ENCODE results near the gene HLX.

HLX gene, protein sequence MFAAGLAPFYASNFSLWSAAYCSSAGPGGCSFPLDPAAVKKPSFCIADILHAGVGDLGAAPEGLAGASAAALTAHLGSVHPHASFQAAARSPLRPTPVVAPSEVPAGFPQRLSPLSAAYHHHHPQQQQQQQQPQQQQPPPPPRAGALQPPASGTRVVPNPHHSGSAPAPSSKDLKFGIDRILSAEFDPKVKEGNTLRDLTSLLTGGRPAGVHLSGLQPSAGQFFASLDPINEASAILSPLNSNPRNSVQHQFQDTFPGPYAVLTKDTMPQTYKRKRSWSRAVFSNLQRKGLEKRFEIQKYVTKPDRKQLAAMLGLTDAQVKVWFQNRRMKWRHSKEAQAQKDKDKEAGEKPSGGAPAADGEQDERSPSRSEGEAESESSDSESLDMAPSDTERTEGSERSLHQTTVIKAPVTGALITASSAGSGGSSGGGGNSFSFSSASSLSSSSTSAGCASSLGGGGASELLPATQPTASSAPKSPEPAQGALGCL

DNA sequence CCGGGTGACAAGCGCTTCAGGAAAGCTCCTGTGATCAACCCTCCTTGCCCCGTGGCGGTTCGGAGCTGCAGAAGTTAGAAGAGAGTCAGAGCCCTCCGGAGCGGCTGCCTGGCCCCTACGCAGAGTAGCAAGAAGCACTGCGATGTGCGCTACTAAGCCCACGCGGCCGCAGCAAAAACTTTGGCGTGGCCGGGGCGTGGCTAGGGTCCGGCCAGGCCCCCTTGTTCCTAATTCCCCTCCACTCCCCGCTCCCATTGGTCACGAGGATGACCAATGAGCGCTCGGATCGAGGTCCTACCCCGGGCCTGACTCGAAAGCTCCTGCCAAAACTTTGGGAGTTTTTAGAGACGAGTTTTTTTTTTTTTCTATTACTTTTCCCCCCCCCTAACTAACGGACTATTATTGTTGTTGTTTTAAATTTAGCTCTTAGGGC, at the start of gene HLX:
Gene HLX, plus strand, starts transcription at position 368 of the 433 bp plus-strand sequence. CDS start 415 bp downstream, outside the sequence.
- peak within 1 kb of the TSS; percentile 55 for H3K4me3 ChIP-seq (ENCODE audit: low read length)
- TF ChIP-seq ZNF274 (IDR thresholded peaks at IDR 0.05; ENCODE audit: low read depth, low read length) = no peak

DNA sequence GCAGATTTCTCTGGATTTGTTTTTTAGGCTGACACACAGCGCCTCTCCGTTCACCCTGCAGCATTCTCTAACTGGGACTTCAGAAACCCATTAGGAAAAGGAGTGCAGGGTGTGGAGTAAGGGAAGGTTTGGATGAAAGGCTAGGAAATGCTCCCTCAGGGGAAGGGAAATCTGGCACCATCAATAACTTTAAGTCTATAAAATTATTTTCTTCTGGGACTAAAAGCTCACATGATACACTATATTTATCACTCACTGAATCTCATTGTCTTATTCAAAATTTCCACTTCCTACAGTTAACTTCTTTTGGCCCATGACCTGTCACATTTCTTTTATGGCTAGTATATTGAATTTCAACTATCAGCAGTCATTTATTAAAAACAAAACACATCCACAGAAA, 45.8 kb upstream of the HLX start:
- TF ChIP-seq ZNF274 (IDR thresholded peaks at IDR 0.05; ENCODE audit: low read depth, low read length) = no peak
- no peak overlapping the region for H3K4me3 ChIP-seq (ENCODE audit: low read length)

DNA sequence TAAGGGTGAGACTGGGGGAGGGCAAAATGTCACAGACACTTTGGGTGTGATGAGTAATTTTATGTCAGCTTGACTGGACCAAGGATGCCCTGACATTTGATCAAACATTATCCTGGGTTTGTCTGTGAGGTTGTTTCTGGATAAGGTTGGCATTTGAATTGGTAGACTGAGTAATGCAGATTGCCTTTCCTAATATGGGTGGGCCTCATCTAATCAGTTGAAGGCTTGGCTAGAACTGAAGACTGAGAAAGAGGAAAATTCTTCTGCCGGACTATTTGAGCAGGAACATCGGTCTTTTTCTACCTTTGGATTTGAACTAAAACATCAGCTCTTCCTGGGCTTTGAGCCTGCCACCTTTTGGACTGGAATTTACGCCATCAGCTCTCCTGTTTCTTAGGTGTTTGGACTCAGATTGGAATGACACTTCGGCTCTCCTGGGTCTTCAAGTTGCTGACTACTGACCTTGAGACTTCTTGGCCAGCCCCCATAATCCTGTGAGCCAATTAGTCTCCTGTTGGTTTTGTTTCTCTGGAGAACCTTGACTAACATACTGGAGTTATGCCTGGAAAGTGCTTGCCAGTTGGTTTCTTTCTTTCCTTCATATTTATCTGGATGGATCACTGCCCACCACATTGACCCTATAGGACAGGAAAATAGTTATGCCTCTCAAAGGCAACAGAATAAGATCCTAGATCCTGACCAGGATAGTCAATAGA, 44.9 kb upstream of the HLX start:
- H3K4me3 ChIP-seq (ENCODE audit: low read length) = no peak overlapping the region
- TF ChIP-seq ZNF274 (IDR thresholded peaks at IDR 0.05; ENCODE audit: low read depth, low read length) = no peak

DNA sequence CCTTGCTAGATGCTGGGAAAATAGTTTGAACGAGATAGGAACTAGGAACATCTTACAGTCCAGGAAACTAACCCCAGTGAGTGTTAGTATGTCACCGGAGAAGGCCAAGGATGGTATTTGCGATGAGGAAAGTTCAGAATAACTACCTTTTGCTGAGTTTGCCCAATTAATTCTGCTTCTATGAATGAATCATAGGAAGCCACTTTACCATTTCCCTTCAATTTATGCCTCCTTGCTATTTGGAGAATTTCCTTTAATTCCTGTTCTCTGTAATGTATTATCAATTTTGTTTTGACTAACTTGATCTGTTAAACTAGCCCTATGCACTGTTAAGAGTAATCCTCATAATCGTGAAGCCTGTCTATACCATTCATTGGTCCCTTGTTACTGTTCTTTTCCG, 40.7 kb upstream of the HLX start:
- H3K4me3 ChIP-seq (ENCODE audit: low read length) = no peak overlapping the region
- TF ChIP-seq ZNF274 (IDR thresholded peaks at IDR 0.05; ENCODE audit: low read depth, low read length) = no peak

DNA sequence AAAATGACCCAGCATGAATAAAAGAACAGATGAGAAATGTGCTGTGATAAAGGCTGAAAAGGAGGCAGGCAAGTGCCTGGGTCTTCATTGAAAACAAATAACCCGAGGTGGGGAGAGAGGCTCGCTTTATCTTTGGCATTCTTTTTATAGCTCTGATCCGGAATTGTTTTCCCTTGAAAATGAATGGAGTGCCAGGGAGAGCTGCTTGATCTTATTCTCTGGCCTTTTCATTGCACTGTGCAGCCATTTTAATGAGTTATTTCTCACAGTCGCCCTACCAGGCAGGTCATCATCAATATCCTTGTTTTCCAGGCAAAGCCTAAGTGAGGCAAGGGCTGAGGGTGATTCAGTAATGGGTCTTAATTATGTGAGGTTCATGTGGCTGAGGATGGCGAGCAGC, 39.8 kb upstream of the HLX start:
- no peak for TF ChIP-seq ZNF274 (IDR thresholded peaks at IDR 0.05; ENCODE audit: low read depth, low read length)
- H3K4me3 ChIP-seq (ENCODE audit: low read length) = no peak overlapping the region

DNA sequence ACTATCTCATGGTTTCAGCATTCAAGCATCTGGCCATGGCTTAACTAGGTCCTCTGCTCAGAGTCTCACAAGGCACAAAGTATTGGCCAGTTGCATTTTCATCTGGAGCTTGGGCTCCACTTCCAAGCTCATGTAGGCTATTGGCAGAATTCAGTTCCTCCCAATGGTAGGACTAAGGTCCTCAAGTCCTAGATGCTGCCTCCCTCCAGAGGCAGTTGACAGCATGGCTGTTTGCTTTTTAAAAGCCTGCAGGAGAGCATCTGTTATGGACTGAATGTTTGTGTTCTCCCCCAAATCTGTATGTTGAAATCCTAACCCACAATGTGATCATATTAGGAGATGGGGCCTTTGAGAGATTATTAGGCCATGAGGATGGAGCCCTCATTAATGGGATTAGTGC, 38.0 kb upstream of the HLX start:
- no peak overlapping the region for H3K4me3 ChIP-seq (ENCODE audit: low read length)
- TF ChIP-seq ZNF274 (IDR thresholded peaks at IDR 0.05; ENCODE audit: low read depth, low read length) = no peak

DNA sequence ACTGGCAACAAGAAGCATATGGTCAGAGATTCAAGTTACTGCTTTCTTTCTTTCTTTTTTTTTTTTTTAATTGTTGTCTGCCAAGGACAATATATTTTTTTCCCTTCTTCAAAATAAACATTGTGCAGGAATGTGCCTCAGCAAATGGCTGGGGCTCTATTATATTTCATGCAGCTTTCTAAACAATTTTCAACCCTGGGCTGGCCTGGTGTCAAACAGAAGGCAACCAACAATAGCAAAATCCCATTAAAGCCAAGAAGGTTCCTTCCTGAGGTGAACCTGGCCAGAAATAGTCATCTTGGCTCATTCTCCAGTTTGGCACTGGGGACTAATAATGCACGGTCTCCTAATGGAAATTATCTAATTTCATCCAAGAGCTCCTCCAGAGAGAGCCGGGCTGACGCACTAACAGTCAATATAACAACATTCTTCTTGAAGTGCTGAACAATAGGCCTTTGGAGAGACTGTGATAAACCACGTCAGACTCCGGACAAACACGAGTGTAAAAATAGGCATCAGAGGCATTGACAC, 35.7 kb upstream of the HLX start:
- TF ChIP-seq ZNF274 (IDR thresholded peaks at IDR 0.05; ENCODE audit: low read depth, low read length) = no peak
- H3K4me3 ChIP-seq (ENCODE audit: low read length) = no peak overlapping the region

DNA sequence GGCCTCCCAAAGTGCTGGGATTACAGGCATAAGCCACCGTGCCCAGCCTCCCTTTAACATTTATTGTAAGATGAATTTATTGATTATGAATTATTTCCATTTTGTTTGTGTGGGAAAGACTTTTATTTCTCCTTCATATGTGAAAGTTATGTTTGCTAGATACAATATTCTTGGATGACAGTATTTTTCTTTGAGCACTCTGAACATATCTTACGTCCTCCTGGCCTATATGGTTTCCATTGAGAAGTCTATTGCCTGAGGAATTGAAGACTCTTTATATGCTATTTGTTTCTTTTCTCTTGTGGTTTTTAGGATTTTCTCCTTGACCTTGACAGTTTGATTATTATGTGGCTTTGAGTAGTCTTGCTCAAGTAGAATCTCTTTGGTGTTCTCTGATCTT, 26.8 kb upstream of the HLX start:
- no peak for TF ChIP-seq ZNF274 (IDR thresholded peaks at IDR 0.05; ENCODE audit: low read depth, low read length)
- H3K4me3 ChIP-seq (ENCODE audit: low read length) = no peak overlapping the region

DNA sequence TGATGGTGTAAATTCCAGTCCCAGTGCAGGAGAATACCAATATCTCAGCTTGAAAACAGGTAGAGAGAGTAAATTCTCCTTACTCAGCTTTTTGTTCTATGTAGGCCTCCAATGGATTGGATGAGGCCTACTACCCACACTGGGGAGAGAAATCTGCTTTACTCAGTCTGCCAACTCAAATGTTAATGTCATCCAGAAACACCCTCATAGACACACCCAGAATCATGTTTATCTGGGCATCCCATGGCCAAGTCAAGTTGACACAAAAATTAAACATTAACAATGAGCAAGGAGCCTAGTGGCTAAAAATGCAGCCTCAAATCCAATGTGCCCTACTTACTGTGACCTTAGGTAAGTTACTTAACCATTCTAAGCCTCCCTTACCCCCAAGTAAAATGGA, 6.9 kb upstream of the HLX start:
- TF ChIP-seq ZNF274 (IDR thresholded peaks at IDR 0.05; ENCODE audit: low read depth, low read length) = no peak
- H3K4me3 ChIP-seq (ENCODE audit: low read length) = no peak overlapping the region

DNA sequence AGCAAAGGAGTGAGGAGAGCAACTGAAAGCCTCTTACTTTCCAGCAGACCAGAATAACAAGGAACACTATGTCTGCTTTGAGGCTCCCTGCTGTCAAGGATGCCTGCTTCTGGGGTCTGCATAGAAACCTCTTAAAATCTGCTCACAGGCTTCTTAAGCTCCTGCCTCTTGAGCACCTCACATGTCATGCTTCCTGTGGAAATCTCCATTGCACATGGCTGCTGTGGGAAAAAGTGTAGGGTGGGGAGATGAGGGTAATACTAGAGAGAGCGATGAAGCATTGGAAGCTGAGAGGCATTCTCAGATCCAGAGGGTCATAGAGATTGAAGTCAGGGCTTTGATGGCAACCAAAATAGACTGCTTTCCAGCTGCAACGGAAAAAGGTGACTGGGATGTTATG, 6.2 kb upstream of the HLX start:
- H3K4me3 ChIP-seq (ENCODE audit: low read length) = no peak overlapping the region
- TF ChIP-seq ZNF274 (IDR thresholded peaks at IDR 0.05; ENCODE audit: low read depth, low read length) = no peak

DNA sequence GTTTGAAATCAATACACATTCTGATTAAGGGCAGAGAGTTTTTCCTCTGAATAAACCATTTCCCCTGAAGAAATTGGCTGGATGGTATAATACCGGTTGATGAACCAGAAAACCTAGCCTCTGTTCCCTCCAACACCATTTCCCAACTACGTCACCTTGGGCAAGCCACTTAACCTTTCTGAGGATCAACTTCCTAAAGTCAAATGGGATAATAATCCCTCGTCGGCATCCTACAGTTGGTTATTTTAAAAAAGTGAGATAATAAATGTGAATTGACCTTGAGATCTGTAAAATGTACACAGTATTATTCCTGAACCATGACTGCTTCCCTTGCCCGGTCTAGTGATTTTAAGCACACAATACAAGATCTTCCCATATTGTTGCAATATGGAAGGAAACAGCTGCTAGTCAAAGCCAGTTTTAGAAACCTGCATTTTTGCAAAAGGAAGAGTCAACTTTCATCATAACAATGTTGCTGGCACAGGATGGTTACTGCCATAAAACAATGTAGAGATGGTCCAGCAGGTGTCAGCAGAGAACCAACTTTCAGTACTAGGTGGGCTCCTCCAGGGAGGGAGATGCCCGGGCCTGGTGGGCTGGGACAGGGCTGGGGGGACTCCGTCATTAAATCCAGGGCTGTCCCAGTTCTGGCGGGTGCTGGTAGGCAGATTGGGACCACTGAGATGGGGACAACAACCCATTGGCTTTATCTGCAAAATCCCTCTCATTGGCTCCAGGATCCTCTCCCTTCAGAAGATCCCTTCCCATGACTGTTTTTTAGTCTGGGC, 5.2 kb upstream of the HLX start:
- no peak for TF ChIP-seq ZNF274 (IDR thresholded peaks at IDR 0.05; ENCODE audit: low read depth, low read length)

DNA sequence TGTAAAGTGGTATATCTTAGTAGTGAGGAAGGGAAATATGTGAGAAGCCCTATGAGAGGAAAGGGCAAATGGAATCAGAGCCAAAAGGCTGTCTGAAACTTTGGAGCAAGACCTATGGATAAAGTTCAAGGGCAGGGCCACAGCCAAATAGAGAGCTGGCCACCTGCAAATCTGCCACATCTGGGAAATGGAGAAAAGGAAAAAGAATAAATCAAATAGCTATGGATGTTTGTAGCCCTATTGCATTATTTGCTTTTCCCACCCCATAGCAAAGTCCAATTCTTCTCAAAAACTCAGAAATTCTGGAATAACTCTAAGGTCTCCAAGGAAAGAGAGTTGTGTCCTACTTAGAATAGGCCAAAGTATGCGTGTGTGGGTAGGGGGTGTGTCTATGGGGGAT, 4.0 kb upstream of the HLX start:
- TF ChIP-seq ZNF274 (IDR thresholded peaks at IDR 0.05; ENCODE audit: low read depth, low read length) = no peak
- H3K4me3 ChIP-seq (ENCODE audit: low read length) = no peak overlapping the region

More for the DNA sequence above, 5.2 kb upstream of the HLX start:
- no peak overlapping the region for H3K4me3 ChIP-seq (ENCODE audit: low read length)

DNA sequence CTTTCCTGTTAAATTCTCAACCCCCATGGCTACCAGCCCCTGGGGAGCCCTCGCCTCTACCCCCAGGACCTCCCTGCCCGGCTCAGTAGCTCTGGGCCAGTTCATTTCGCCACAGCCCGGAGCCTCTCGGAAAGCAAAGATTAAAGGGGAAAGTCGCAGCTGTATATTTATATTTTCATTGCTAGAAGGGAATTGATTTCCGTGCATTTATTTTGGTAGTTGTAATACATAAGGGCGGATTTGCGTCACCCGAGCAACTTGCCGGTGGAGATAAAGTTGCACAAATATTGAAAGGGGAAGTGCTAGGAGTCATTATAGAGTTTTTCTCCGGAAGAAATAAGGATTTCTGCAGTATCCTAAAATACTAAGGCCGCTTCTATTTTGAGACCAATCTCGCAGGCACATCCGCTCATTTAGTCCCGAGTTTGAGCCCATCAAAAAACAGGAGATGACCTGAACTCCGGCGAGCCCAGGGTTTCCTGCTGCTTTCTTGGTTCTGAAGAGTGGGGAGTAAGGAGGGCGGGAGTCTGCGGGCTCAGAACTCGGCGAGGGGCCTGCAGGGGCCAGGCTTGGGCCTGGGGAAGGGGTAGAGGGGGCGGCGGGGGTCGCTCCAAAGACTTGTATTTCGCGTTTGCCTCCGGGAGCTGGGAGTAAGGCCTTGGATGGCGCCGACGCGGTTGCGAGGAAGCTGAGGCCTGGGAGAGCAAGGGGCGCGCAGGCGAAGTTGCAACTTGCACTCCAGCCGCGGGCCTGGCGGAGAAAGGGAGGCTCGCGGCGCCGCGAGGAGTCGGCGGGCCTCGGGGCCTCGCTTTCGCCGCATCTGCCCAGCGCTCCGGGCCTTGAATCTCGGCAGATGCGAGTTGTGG, 2.5 kb upstream of the HLX start:
- no peak overlapping the region for H3K4me3 ChIP-seq (ENCODE audit: low read length)
- TF ChIP-seq ZNF274 (IDR thresholded peaks at IDR 0.05; ENCODE audit: low read depth, low read length) = no peak
